Measurements from ENCODE around the gene DOCK3. TPM values are rescaled to one million over a fixed set of nuclear protein-coding genes. Genes with fewer than 3 reads are reported as not detected.
"Not testable (repeated sequence)": the region's sequence is repeated elsewhere in the genome, so short reads cannot be mapped to it uniquely, and the experiment has no call there.

Gene DOCK3
- total RNA-seq, 1 donor from 2014 or later, result 21.0 TPM

GRCh38 chr3:51224283-51224682, 549.6 kb downstream of the DOCK3 start:
- no peak overlapping the region for H3K27ac Mint-ChIP-seq
- no peaks in the 10 kb centered on the region for H3K27me3 Mint-ChIP-seq (ENCODE audit: low read depth)
- TF ChIP-seq CTCF (IDR thresholded peaks at IDR 0.05; ENCODE audit: unreplicated experiment), result no peak
- DNase-seq (ENCODE audit: low spot score in 2 of 2, unreplicated experiment in 2 of 2), result no peak
- no peak overlapping the region for H3K4me3 Mint-ChIP-seq
- H3K4me1 Mint-ChIP-seq, result no peaks in the 10 kb centered on the region
- H3K9me3 Mint-ChIP-seq, result no peaks in the 10 kb centered on the region
- H3K36me3 Mint-ChIP-seq, result peaks cover 7% of the 10 kb centered on the region

GRCh38 chr3:51224843-51225242, 550.1 kb downstream of the DOCK3 start:
- no peaks in the 10 kb centered on the region for H3K9me3 Mint-ChIP-seq
- no peaks in the 10 kb centered on the region for H3K27me3 Mint-ChIP-seq (ENCODE audit: low read depth)
- TF ChIP-seq CTCF (IDR thresholded peaks at IDR 0.05; ENCODE audit: unreplicated experiment), result no peak
- H3K4me1 Mint-ChIP-seq, result no peaks in the 10 kb centered on the region
- H3K36me3 Mint-ChIP-seq, result peaks cover 2% of the 10 kb centered on the region
- DNase-seq (ENCODE audit: low spot score in 2 of 2, unreplicated experiment in 2 of 2), result no peak
- no peak overlapping the region for H3K4me3 Mint-ChIP-seq
- no peak overlapping the region for H3K27ac Mint-ChIP-seq

GRCh38 chr3:51242939-51243338, 568.2 kb downstream of the DOCK3 start:
- H3K4me1 Mint-ChIP-seq, result no peaks in the 10 kb centered on the region
- H3K9me3 Mint-ChIP-seq, result peaks cover 44% of the 10 kb centered on the region
- no peak overlapping the region for H3K4me3 Mint-ChIP-seq
- DNase-seq (ENCODE audit: low spot score in 2 of 2, unreplicated experiment in 2 of 2), result no peak
- no peaks in the 10 kb centered on the region for H3K27me3 Mint-ChIP-seq (ENCODE audit: low read depth)
- H3K27ac Mint-ChIP-seq, result no peak overlapping the region
- peaks cover 55% of the 10 kb centered on the region for H3K36me3 Mint-ChIP-seq
- TF ChIP-seq CTCF (IDR thresholded peaks at IDR 0.05; ENCODE audit: unreplicated experiment), result no peak

GRCh38 chr3:51243924-51244323, 569.2 kb downstream of the DOCK3 start:
- H3K9me3 Mint-ChIP-seq, result peaks cover 40% of the 10 kb centered on the region
- TF ChIP-seq CTCF (IDR thresholded peaks at IDR 0.05; ENCODE audit: unreplicated experiment), result no peak
- no peak overlapping the region for H3K27ac Mint-ChIP-seq
- no peaks in the 10 kb centered on the region for H3K27me3 Mint-ChIP-seq (ENCODE audit: low read depth)
- H3K36me3 Mint-ChIP-seq, result peaks cover 53% of the 10 kb centered on the region
- H3K4me3 Mint-ChIP-seq, result no peak overlapping the region
- H3K4me1 Mint-ChIP-seq, result no peaks in the 10 kb centered on the region
- no peak for DNase-seq (ENCODE audit: low spot score in 2 of 2, unreplicated experiment in 2 of 2)

GRCh38 chr3:51245867-51246266, 571.1 kb downstream of the DOCK3 start:
- TF ChIP-seq CTCF (IDR thresholded peaks at IDR 0.05; ENCODE audit: unreplicated experiment), result no peak
- Mint-ChIP-seq H3K36me3 (peaks cover 46% of the 10 kb centered on the region), H3K27me3 (ENCODE audit: low read depth) (no peaks in the 10 kb centered on the region), H3K4me3 (no peak overlapping the region), H3K4me1 (no peaks in the 10 kb centered on the region), H3K9me3 (peaks cover 31% of the 10 kb centered on the region), H3K27ac (no peak overlapping the region)
- no peak for DNase-seq (ENCODE audit: low spot score in 2 of 2, unreplicated experiment in 2 of 2)

GRCh38 chr3:51257870-51258269, 583.1 kb downstream of the DOCK3 start:
- Mint-ChIP-seq H3K9me3 (peaks cover 9% of the 10 kb centered on the region), H3K27me3 (ENCODE audit: low read depth) (no peaks in the 10 kb centered on the region), H3K36me3 (peaks cover 12% of the 10 kb centered on the region), H3K27ac (no peak overlapping the region), H3K4me3 (no peak overlapping the region), H3K4me1 (no peaks in the 10 kb centered on the region)
- no peak for DNase-seq (ENCODE audit: low spot score in 2 of 2, unreplicated experiment in 2 of 2)
- TF ChIP-seq CTCF (IDR thresholded peaks at IDR 0.05; ENCODE audit: unreplicated experiment), result no peak

- not testable (repeated sequence) for H3K4me3 Mint-ChIP-seq; DNase-seq (ENCODE audit: low spot score in 2 of 2, unreplicated experiment in 2 of 2); H3K4me1 Mint-ChIP-seq; H3K27ac Mint-ChIP-seq; H3K27me3 Mint-ChIP-seq (ENCODE audit: low read depth)
- peaks cover 33% of the 10 kb centered on the region for H3K36me3 Mint-ChIP-seq
- H3K9me3 Mint-ChIP-seq, result peaks cover 44% of the 10 kb centered on the region
These were observed 589.4 kb downstream of the DOCK3 start for GRCh38 chr3:51264166-51264565.

Data from mesothelial cell of epicardium (in vitro differentiated cells).